GM10266 (cell line): Measurements from ENCODE around the gene CREB5.
A peak's percentile ranks its signal among the peaks of the same experiment; 100 is the strongest.

Experiments
- DNase-seq: peaks from one replicate; pipeline ENCODE4 v3.0.0; 2012; ENCODE audit errors: extremely low spot score
- CTCF ChIP-seq: IDR thresholded peaks from 2 replicates; pipeline ENCODE4 v1.5.1; 2012; ENCODE audit warnings: mild to moderate bottlenecking, low read depth; ENCODE audit not compliant: control insufficient read depth, insufficient read depth; ENCODE audit errors: missing control alignments

CREB5 gene

GRCh38 chr7:28411876-28412662 is at the start of gene CREB5:
Gene CREB5, plus strand, starts transcription at chr7:28412518. Its CDS starts 397 bp downstream, at chr7:28412915.
- TF ChIP-seq CTCF, result peak; percentile 49
- DNase-seq, result peak; percentile 22

GRCh38 chr7:28362812-28363211 is 49.5 kb upstream of the CREB5 start:
- DNase-seq, result no peak
- TF ChIP-seq CTCF, result no peak

GRCh38 chr7:28364082-28364481 is 48.2 kb upstream of the CREB5 start:
- TF ChIP-seq CTCF, result no peak
- no peak for DNase-seq

GRCh38 chr7:28369523-28369922 is 42.8 kb upstream of the CREB5 start:
- TF ChIP-seq CTCF, result no peak
- no peak for DNase-seq

GRCh38 chr7:28371846-28372245 is 40.5 kb upstream of the CREB5 start:
- no peak for TF ChIP-seq CTCF

GRCh38 chr7:28373990-28374389 is 38.3 kb upstream of the CREB5 start:
- DNase-seq, result no peak
- no peak for TF ChIP-seq CTCF

More at GRCh38 chr7:28371846-28372245, 40.5 kb upstream of the CREB5 start:
- DNase-seq, result no peak

GRCh38 chr7:28375729-28376128 is 36.6 kb upstream of the CREB5 start:
- no peak for TF ChIP-seq CTCF

More at GRCh38 chr7:28375729-28376128, 36.6 kb upstream of the CREB5 start:
- DNase-seq, result no peak
